HG02970 (cell line): ENCODE results near the gene NAMPT.
A peak's percentile ranks its signal among the peaks of the same experiment; 100 is the strongest.
"Not testable (repeated sequence)": the region's sequence is repeated elsewhere in the genome, so short reads cannot be mapped to it uniquely, and the experiment has no call there.

Experiments
- ATAC-seq: cut with Tn5 transposase; IDR thresholded peaks from one replicate; pipeline ENCODE4 v1.9.1; 2021; ENCODE audit warnings: mild to moderate bottlenecking, moderate library complexity, moderate number of reproducible peaks; ENCODE audit not compliant: unreplicated experiment, low FRiP score

The NAMPT gene

GRCh38 chr7:106305732-106306131, 20.9 kb upstream of the NAMPT start:
- no peak for ATAC-seq

GRCh38 chr7:106304568-106304967, 19.8 kb upstream of the NAMPT start:
- ATAC-seq, result no peak

GRCh38 chr7:106298631-106299030, 13.8 kb upstream of the NAMPT start:
- ATAC-seq, result not testable (repeated sequence)

- not testable (repeated sequence) for ATAC-seq
Measured at GRCh38 chr7:106298155-106298554, 13.4 kb upstream of the NAMPT start.

GRCh38 chr7:106294334-106294733, 9.6 kb upstream of the NAMPT start:
- no peak for ATAC-seq

- ATAC-seq, result no peak
Measured at GRCh38 chr7:106291247-106291646, 6.5 kb upstream of the NAMPT start.

- no peak for ATAC-seq
Measured at GRCh38 chr7:106290319-106290718, 5.5 kb upstream of the NAMPT start.

GRCh38 chr7:106289848-106290247, 5.1 kb upstream of the NAMPT start:
- no peak for ATAC-seq

- ATAC-seq, result no peak
Measured at GRCh38 chr7:106288263-106288662, 3.5 kb upstream of the NAMPT start.

- no peak for ATAC-seq
Measured at GRCh38 chr7:106287786-106288185, 3.0 kb upstream of the NAMPT start.

GRCh38 chr7:106285855-106286492, 1.2 kb upstream of the NAMPT start:
- ATAC-seq, result no peak

GRCh38 chr7:106285051-106285854, 470 bp upstream of the NAMPT start:
- ATAC-seq, result peak; percentile 80

- ATAC-seq, result peak; percentile 12
Measured at GRCh38 chr7:106283831-106284713, 711 bp downstream of the NAMPT start.

- ATAC-seq, result no peak
Measured at GRCh38 chr7:106283501-106283830, 1.3 kb downstream of the NAMPT start.

GRCh38 chr7:106282852-106283251, 1.9 kb downstream of the NAMPT start:
- no peak for ATAC-seq

- no peak for ATAC-seq
Measured at GRCh38 chr7:106282390-106282789, 2.4 kb downstream of the NAMPT start.

- no peak for ATAC-seq
Measured at GRCh38 chr7:106281585-106282318, 3.0 kb downstream of the NAMPT start.

GRCh38 chr7:106281127-106281526, 3.7 kb downstream of the NAMPT start:
- no peak for ATAC-seq

GRCh38 chr7:106279425-106280197, 5.2 kb downstream of the NAMPT start:
- ATAC-seq, result no peak

GRCh38 chr7:106278695-106279094, 6.1 kb downstream of the NAMPT start:
- no peak for ATAC-seq
